GM12801 (cell line): ENCODE measurements around the gene TNIK.

Experiments
- CTCF ChIP-seq: IDR thresholded peaks from one replicate; pipeline ENCODE4 v1.5.1; 2011; ENCODE audit warnings: control low read depth; ENCODE audit not compliant: insufficient read length; ENCODE audit errors: extremely low read depth

TNIK gene

GRCh38 chr3:171269542-171269941, 190.7 kb downstream of the TNIK start:
- TF ChIP-seq CTCF, result no peak

GRCh38 chr3:171268677-171269076, 191.5 kb downstream of the TNIK start:
- TF ChIP-seq CTCF, result no peak

GRCh38 chr3:171267104-171267503, 193.1 kb downstream of the TNIK start:
- TF ChIP-seq CTCF, result no peak

GRCh38 chr3:171266740-171267073, 193.5 kb downstream of the TNIK start:
- TF ChIP-seq CTCF, result no peak

- no peak for TF ChIP-seq CTCF
These were observed 194.0 kb downstream of the TNIK start for GRCh38 chr3:171266034-171266739.

- TF ChIP-seq CTCF, result no peak
These were observed 195.4 kb downstream of the TNIK start for GRCh38 chr3:171264758-171265157.

GRCh38 chr3:171262431-171262830, 197.8 kb downstream of the TNIK start:
- TF ChIP-seq CTCF, result no peak
